WTC11 (cell line): ENCODE results near the gene CPNE4.
A peak's percentile ranks its signal among the peaks of the same experiment; 100 is the strongest.

Experiments used
- GTF2I ChIP-seq: fragments of 250-450 bp; sonication (Bioruptor Pico); conservative IDR thresholded peaks from 2 replicates; pipeline ENCODE4 v1.4.0; 2021; ENCODE audit warnings: mild to moderate bottlenecking
- JUN ChIP-seq: sonication (generic); formaldehyde crosslinking; IDR thresholded peaks from 2 replicates; pipeline ENCODE4 v1.8.0; 2023; ENCODE audit warnings: mild to moderate bottlenecking, missing genetic modification reagents
- MXD4 ChIP-seq: fragments of 250-450 bp; sonication (Bioruptor Pico); IDR thresholded peaks from 2 replicates; pipeline ENCODE4 v1.8.0; 2021; ENCODE audit warnings: mild to moderate bottlenecking, moderate library complexity, borderline replicate concordance
- ZNF232 ChIP-seq: sonication (generic); formaldehyde crosslinking; IDR thresholded peaks from 2 replicates; pipeline ENCODE4 v1.8.0; 2022; ENCODE audit warnings: mild to moderate bottlenecking, missing genetic modification reagents
- TF ChIP-seq, protein P1 (sequence below): fragments of 200-600 bp; IDR thresholded peaks from 2 replicates; pipeline ENCODE4 v1.8.0; 2022; ENCODE audit warnings: antibody characterized with exemption

DNA sequence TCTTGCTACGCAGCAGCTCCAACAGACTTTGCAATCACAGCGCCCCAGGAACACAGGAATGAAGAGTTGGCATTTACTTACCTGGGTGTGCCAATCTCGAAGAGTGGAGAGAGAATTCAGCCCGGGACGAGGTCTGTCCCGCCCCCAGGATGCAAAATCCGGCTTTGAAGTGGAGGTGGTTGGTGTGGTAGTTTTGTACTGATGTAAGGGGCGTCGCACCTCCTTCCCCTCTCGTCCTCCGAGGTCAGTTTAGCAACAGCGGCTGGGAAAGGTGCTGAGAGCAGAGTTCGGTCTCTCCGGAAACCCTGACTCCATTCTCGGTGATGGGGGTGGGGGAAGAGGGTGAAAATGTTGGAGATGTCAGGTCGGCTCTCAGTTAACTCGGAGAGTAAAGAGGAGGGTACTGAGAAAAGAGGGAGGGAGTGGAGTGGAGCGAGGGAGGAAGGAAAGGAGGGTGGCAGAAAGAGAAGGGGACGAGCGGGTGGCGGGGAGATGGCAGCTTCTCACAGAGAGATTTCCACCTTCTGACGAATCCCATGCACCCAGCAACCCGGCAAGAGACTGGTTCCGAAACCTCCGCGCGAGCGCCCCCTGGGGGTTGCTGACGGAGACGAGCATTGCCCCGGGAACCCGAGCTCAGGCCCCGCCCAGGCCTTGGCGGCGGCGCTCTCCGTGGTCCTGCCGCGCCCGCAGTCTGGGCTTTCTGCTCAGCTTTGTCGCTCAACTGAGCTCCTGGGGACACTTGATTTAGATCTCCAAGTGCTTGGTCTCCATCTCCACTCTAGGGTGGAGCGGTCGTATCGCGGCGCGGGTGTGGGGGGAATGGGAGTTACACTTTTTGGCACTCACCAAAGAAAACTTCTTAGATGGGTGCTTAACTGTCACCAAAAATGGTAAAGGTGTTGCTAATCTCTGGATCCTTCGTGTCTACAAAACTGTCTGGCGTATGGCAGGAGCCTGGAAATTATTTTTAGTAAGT lies at the start of gene CPNE4:
- TF ChIP-seq MXD4 (CRISPR knock-in tag) = no peak
- TF ChIP-seq ZNF232 = no peak; the same call in 1 of the 2 replicates
- no peak for TF ChIP-seq GTF2I
- TF ChIP-seq, protein P1, sequence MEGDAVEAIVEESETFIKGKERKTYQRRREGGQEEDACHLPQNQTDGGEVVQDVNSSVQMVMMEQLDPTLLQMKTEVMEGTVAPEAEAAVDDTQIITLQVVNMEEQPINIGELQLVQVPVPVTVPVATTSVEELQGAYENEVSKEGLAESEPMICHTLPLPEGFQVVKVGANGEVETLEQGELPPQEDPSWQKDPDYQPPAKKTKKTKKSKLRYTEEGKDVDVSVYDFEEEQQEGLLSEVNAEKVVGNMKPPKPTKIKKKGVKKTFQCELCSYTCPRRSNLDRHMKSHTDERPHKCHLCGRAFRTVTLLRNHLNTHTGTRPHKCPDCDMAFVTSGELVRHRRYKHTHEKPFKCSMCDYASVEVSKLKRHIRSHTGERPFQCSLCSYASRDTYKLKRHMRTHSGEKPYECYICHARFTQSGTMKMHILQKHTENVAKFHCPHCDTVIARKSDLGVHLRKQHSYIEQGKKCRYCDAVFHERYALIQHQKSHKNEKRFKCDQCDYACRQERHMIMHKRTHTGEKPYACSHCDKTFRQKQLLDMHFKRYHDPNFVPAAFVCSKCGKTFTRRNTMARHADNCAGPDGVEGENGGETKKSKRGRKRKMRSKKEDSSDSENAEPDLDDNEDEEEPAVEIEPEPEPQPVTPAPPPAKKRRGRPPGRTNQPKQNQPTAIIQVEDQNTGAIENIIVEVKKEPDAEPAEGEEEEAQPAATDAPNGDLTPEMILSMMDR = peak; percentile 92
- peak; percentile 72; the same call in 1 of the 2 replicates for TF ChIP-seq JUN
